ENCODE data around the gene PDCD4.
"Not testable (repeated sequence)": the region's sequence is repeated elsewhere in the genome, so short reads cannot be mapped to it uniquely, and the experiment has no call there.

PDCD4 gene

GRCh38 chr10:110887560-110887959, 15.8 kb downstream of the PDCD4 start:
- no peak for DNase-seq

DNA sequence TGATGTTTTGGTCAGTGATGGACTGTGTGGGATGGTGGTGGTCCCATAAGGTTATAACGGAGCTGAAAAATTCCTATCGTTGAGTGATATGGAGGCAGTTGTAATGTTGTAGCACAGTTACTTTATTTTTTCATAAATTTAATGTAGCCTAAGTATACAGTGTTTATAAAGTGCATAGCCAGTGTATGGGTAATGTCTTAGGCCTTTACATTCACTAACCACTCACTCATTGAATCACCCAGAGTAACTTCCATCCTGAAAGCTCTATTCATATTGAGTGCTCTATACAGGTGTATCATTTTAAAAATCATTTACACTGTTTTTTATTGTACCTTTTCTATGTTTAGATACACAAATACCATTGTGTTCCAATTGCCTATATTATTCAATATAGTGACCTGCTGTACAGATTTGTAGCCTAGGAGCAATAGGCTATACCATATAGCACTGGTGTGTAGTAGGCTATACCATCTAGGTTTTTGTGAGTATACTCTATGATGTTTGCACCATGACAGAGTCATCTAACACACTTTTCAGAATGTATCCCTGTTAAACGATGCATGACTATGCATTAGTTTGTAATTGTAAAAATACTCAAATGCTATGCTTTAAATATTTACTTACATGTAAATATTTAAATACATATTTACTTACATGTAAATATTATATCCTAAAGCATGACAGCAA, 21.0 kb downstream of the PDCD4 start:
- no peak for DNase-seq

- DNase-seq: no peak
These were observed 21.9 kb downstream of the PDCD4 start for GRCh38 chr10:110893559-110894179.

DNA sequence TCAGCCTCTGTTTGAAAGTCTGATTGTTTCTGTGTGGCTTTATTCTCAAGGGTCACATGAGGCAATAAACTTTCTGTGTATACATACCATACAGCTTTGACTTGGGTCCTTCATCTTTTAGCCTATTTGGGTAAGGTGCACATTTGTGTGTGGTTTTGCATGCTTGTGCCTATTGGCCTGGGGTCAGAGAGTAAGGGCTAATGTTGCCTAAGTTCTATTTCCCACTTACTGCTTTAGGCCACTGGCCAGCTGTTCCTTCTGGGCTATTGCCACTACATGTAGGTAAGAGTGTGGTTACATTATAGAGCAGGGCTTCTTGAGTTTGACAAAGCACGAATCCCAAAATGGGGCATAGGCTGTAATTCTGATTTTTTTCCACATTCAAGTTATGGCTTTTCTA, 25.5 kb downstream of the PDCD4 start:
- no peak for DNase-seq

DNA sequence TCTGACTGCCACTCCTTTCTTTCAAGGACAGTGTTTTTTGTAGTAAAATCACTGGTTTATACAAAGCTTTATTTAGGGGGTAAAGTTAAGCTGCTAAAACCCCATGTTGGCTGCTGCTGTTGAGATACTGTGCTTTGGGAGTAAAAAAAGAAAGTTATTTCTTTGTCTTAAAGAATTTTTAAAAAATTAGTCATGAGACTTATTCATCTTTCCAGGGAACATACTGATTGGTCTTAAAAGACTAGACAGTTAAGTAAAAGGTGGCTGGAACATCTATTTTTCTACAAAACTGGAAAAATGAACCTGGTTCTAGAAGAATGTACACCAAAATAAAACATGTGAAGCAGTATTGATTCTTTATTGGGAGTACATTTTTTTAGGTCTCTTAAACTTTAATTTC, 26.7 kb downstream of the PDCD4 start:
- DNase-seq: no peak

GRCh38 chr10:110900983-110901382, 29.3 kb downstream of the PDCD4 start:
- DNase-seq: no peak

DNA sequence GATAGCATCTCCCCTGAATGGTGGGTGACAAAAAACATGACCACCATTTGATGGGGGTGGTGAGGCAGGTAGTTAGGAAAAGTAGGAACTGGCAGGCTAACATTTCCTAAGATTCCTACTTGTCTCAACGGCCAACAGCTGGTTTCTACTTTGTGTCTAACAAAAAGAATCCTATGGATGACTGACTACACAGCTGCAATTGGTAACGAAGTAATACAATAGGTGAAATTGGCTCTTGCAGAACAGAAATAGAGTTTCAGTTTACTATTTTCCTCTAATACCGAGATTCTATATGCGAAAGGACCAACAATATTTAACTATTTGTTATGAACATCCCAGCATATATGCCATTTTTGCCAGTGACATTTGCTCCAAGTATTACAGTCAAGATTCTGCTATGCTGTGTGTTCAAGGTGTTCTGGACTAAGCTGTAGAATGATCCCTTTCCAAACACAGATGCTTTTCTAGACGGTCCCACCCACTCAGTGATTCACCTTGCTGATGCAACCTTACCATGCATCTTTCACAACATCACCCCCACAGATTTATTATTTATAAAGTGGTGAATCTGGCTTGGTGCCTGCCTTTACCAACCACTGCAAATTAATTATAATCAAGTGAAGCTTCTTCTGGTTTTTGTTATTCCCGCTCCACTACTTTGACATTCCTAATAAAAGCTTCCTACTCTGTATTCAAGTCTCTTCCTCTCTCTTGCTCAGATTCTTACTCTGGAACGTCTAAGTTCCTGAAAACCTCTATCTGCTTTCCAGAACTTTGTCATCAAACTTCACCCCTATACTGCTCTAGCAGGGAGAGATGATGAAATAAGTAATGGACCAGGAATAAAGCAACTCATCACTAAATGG, 30.5 kb downstream of the PDCD4 start:
- DNase-seq: no peak

DNA sequence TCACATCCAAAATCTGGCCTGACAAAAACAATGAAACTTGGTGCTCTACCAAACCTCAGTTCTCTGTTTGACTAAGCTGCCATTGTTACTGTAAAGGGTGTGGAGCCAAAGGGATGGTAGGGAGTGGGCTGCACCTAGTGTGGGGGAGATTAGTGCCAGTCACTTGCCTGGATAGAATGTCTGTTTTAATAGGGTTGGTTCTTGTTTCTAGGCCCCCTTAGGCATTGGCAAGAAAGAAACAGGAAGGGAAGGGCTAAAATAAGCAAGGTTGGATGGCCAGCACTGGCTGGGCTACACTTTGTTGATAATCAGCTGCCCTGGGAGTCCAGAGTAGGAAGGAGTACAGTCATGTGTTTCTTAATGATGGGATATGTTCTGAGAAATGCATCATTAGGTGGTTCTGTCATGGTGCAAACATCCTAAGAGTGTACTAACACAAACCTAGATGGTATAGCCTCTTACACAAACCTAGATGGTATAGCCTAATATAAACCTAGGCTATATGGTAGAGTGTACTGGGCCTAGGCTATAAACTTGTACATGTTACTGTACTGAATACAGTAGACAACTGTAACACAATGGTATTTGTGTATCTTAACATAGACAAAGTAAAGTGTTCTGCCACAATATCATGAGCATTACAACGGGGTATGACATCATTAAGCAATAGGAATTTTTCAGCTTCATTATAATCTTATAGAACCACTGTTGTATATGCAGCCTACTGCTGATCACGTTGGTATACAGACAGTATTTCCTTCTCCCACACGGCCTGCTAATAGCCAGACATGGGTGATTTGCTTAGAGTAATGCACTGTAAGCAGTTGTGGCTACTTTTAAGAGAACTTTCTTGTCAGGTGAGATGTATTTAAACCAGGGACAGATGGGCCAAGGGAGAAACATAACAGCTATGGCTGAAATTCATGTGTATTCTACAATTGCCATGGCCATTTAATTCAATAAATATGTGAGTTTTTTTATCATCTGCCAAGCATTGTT, 31.9 kb downstream of the PDCD4 start:
- DNase-seq: no peak

DNA sequence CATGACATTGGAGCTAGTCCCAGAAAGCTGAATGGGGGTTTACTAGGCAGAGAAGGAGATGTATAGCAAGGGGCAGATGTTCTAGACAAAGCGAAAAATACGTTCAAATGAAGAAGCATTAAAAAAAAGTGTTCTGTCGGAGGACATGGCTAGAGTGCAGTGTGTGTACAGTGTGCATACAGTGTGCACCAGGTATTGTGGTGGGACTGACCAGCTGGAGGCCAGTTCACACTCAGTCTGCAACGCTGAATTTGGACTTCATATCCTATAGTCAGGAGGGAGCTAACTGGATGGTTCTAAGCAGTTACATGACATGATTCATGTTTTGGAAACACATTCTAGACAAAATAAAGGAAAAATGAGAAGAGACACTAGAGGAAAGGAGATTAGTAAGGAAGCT, 38.4 kb downstream of the PDCD4 start:
- DNase-seq: no peak

- no peak for DNase-seq
These were observed 40.6 kb downstream of the PDCD4 start for GRCh38 chr10:110912374-110912773.

DNA sequence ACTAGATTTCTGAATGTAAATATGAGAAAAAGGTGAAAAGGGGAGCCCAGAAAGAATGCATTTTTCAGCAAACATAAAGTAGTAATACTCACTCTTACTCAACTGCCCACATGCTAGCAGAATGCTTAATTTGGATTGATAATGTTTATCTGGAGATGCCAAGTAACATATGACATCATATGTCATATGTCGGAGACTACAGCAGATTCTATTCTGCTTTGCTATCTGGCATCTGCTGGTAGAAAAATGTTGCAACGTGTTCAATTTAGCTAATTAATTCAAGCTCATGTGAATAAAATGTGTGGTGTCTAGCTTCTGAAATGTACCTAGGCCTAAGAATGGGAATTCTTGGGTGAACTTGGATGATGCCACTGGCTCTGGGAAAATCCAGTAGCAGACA, 42.7 kb downstream of the PDCD4 start:
- DNase-seq: no peak

GRCh38 chr10:110915035-110915434, 43.3 kb downstream of the PDCD4 start:
- DNase-seq: no peak

DNA sequence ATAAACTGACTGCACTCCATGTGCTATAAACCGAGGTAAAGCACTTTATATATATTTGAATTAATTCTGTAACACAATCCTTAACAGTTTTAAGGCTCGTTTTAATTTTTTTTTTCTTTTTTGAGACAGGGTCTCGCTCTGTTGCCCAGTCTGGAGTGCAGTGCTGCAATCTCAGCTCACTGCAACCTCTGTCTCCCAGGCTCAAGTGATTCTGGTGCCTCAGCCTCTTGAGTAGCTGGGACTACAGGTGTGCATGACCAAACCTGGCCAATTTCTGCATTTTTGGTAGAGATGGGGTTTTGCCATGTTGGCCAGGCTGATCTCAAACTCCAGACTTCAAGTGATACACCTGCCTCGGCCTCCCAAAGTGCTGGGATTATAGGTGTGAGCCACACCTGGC, 43.9 kb downstream of the PDCD4 start:
- DNase-seq: not testable (repeated sequence)

GRCh38 chr10:110916554-110917346, 45.0 kb downstream of the PDCD4 start:
- no peak for DNase-seq

DNA sequence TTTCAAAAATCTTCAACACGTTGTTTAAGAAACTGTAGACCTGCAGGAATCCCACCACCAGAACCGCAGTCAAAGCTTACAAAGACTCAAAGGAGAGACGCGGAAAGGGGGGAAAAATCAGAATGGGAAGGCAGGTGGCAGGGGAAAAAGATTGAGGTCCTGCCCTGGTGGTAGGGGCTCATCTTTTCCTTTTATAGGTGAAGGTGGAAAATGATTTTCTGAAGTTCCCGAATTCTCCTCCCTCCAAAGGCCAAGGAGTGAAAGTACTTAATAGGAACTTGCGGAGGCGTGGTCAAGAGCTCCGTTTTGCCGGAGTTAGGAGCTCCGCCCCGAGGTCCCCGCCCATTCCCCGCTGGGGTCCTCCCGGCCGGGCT, 46.5 kb downstream of the PDCD4 start:
- peak; percentile 72 for DNase-seq

GRCh38 chr10:110918643-110919348, 47.1 kb downstream of the PDCD4 start, which contains the start of gene BBIP1:
Gene BBIP1, minus strand, starts transcription at chr10:110919180. Its CDS starts 1,023 bp downstream, at chr10:110918157.
- DNase-seq: no peak

GRCh38 chr10:110919349-110919931, 47.7 kb downstream of the PDCD4 start, which contains the start of gene SHOC2:
Gene SHOC2, plus strand, starts transcription at chr10:110919604. Its CDS starts 44,755 bp downstream, at chr10:110964359.
- peak; percentile 97 for DNase-seq

DNA sequence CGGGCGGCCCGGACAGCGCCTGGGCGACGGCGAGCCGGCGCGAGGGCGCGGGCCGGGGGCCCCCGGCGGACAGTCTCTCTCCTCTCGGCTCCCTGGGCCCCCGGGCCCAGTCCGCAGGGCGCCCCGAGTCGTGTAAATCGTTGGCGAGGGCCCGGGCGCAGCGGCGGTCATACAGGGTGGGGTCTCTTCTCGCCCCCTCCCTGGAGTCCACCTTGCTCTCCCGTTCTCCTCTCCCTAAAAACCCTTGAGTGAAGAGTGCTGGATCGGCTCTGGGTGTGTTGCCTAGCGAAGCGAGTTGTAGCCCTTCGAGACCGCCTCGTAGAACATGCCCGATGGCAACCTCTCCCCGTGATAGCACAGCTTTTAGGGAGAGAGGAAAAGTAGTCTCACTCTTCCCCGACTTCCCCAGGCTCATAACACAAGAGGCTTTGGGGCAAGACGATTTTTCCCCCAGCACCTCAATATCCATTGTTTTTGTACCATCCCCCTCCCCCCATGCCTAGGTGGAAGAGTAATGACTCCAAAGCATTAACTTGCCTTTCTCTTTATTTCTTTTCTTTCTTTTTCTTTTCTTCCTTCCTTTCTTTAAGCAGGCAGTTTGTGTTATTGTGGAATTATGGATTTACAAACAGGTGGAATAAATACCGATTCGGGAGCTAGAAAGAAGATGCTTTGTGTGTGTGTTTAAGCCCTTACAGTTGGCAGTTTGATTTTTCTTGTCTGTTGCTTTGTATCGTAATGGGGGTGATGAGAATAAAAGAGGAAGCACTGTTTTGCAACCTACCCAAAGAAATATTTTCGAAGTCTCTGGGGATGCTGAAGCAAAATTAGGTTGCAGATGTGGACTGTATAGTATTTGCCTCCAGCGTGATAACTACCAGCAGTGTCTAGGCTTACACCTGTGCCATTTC, 48.5 kb downstream of the PDCD4 start:
- no peak for DNase-seq

DNA sequence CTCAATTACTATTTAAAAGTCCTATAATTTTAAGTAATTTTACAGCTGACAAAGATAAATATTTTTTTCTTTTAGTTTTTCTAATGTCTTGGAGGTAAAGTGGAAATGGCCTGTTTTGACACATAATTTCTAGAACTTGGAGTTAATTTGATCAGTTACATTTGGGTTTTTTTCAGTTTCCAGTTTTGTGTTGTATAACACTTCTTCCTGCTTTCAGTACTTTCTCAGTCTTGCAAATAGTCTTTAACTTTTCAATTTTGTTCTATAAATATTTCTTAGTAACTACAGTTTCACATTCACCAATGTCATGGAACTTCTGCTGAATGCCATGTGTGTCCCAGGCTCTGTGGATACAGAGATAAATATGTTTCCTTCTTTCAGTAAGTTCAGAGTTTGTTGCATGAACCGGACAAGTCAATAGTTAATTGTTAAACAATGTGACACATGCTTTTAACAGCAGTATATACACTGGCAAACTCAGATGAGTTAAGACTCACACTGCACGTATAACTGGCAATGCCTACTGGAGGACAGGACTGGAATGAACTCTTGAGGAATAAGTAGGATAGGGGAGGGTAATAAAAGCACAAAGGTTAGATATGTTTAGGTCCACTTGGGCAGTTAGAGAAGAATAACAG, 52.2 kb downstream of the PDCD4 start:
- no peak for DNase-seq
